PC-9 (cell line): ENCODE data around the gene RDH14.

Experiments used
- EZH2 ChIP-seq: fragments of 200-600 bp; sonication (generic); IDR thresholded peaks from 2 replicates; pipeline ENCODE4 v1.8.0; 2017; ENCODE audit warnings: antibody characterized with exemption, low read depth
- TF ChIP-seq, protein P1 (sequence below): fragments of 200-600 bp; sonication (generic); conservative IDR thresholded peaks from 2 replicates; pipeline ENCODE4 v1.6.1; 2017; ENCODE audit warnings: mixed run types, antibody characterized with exemption, mild to moderate bottlenecking, moderate library complexity

DNA sequence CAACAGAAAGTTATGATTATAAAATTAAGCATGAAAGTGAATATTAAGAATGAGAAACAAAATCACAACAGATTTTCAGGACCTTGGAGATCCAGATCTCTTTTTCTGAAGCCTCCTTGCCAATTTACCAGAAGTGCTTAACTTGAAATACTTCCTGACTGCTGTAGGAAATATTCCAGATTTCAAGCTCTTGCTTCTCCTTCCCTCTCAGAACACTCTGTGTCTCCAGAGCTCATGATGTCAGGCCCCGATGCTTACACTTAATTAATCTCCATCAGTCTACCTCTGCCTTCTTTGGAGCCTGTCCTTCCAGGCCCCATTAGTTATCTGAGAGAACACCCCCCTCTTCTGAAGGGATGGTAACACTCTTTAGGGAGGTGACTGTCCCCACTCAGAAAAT, 49.6 kb upstream of the RDH14 start:
- TF ChIP-seq, protein P1, sequence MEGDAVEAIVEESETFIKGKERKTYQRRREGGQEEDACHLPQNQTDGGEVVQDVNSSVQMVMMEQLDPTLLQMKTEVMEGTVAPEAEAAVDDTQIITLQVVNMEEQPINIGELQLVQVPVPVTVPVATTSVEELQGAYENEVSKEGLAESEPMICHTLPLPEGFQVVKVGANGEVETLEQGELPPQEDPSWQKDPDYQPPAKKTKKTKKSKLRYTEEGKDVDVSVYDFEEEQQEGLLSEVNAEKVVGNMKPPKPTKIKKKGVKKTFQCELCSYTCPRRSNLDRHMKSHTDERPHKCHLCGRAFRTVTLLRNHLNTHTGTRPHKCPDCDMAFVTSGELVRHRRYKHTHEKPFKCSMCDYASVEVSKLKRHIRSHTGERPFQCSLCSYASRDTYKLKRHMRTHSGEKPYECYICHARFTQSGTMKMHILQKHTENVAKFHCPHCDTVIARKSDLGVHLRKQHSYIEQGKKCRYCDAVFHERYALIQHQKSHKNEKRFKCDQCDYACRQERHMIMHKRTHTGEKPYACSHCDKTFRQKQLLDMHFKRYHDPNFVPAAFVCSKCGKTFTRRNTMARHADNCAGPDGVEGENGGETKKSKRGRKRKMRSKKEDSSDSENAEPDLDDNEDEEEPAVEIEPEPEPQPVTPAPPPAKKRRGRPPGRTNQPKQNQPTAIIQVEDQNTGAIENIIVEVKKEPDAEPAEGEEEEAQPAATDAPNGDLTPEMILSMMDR: no peak
- TF ChIP-seq EZH2: no peak
